GM12891 (cell line): ENCODE data around the gene PCNX2.
A peak's percentile ranks its signal among the peaks of the same experiment; 100 is the strongest.
"Not testable (repeated sequence)": the region's sequence is repeated elsewhere in the genome, so short reads cannot be mapped to it uniquely, and the experiment has no call there.

Experiments used
- DNase-seq: peaks from one replicate; pipeline ENCODE4 v3.0.0; 2011; ENCODE audit warnings: low spot score; ENCODE audit not compliant: insufficient read length
- FAIRE-seq: peaks from 2 replicates; lab custom pipeline; 2011; peaks lifted over from hg19 to GRCh38; lab: Jason Lieb, UNC
- PAX5 ChIP-seq: IDR thresholded peaks from 2 replicates; pipeline ENCODE4 v1.6.1; 2011; ENCODE audit warnings: low read length, moderate library complexity, mild to moderate bottlenecking; ENCODE audit not compliant: insufficient read depth, severe bottlenecking
- POLR2A ChIP-seq: IDR thresholded peaks from 2 replicates; pipeline ENCODE4 v1.6.1; 2011; ENCODE audit warnings: low read depth, low read length, control low read depth
- POLR2AphosphoS5 ChIP-seq: IDR thresholded peaks from 2 replicates; pipeline ENCODE4 v1.6.1; 2011; ENCODE audit warnings: low read depth, low read length, control low read depth
- POU2F2 ChIP-seq: IDR thresholded peaks from 2 replicates; pipeline ENCODE4 v1.6.1; 2011; ENCODE audit warnings: low read depth, mild to moderate bottlenecking, control low read depth, low read length, moderate library complexity
- SPI1 ChIP-seq: IDR thresholded peaks from 2 replicates; pipeline ENCODE4 v1.6.1; 2011; ENCODE audit warnings: low read depth, low read length, control low read depth
- TAF1 ChIP-seq: IDR thresholded peaks from 2 replicates; pipeline ENCODE4 v1.6.1; 2011; ENCODE audit warnings: low read depth, low read length, control low read depth

Gene PCNX2

DNA sequence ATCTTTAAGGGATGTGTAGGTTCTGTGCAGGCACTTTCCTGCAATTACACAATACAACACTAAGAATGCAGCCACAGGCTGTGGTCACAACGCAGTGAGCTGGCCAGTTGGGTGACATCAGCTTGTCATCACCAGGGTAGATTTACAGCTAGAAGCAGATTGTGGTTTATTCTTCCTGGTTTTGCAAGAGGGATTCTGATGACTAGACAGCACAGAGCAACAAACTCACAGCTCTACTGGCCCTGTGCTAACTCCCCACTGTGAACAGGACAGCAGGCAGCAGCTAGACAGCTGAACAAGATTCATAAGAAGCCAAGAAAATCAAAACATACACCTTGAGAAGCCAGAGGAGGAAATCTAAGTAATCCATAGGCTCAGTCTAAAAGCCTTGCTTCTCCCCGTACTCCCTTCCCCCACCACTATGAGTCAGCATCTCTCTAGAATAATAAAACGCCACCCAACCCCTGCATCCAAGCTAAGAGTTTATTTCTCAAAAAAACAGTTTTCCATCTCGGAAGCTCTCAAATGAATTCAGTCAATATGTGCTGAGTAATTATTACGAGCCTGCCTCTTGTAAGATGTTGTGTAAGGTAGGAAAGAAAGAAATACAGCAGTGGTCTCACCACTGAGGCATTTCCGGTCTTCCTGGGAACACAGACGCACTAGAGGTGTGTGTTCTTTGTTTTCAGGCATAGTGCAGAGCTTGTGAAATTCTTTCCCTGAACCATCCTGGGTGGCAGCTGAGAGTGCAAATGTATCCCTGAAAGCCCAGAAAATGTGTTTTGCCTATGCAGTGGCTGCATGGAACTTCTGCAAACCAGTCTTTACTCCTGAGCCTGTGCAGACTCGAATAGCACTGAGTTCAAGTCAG, 182.3 kb downstream of the PCNX2 start:
- no peak for TF ChIP-seq PAX5
- no peak for TF ChIP-seq SPI1
- peak; percentile 14; the same call in 1 of the 2 replicates for TF ChIP-seq TAF1
- TF ChIP-seq POLR2A, result no peak
- no peak for TF ChIP-seq POU2F2
- no peak for DNase-seq
- FAIRE-seq, result peak; percentile 87

DNA sequence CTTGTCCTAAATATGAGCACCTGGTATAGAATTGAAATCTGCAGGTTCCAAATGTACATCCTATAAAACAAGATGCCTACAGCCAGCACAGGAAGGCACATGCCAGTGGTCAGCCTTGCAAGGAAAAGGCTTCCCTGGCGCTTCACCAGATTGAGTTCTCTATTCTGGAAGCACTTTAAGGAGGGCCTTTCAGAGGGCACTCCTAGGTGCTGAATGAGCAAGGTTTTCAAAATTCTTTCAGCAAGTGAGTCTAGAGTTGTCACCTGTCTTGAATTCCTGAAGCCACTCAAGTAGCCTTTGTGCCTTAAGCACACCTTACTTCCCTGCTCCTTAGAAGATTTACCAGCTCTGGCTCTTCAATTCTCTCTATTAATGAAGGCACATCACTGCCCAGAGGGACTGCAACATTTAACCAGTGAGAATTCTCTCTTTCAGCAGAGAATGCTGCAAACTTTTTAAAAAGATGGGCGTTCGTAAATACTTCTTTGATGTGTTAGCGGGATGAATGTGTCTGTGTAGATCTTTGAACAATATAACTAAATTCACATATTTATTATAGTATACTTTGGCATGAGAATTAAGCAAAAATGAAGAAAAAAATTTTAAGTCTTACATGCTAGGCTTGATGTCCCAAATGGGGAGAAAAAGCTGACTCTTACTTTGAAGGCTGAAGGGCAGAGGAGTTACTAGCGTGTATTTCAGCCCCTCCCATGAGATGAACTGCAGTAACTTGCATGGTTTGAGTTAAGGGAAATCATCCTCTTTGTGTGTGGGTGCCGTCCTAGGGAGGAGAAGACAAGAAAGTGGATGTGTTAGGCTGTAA, 183.1 kb downstream of the PCNX2 start:
- FAIRE-seq (no peak), DNase-seq (no peak)
- TF ChIP-seq TAF1 (no peak), PAX5 (no peak), SPI1 (no peak), POLR2AphosphoS5 (no peak), POU2F2 (no peak)

DNA sequence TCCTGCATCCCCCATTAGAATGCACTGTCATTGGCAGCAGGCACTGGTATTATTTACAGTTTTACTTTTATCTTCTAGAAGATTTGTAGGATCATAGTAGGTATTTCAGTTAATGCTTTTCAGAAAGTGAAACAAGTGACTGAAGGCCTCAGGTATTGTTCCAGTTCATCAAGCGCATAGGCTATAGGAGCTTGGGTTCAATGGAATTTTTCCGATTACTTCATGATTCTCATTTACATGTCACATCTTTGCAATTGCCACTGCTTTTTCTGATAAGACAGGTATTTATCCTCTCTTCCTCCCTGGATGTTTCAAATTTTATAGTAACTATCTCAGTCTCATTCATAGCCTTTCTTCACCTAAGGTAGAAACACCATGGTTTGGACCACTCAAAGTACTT, 183.8 kb downstream of the PCNX2 start:
- FAIRE-seq (no peak), DNase-seq (no peak)
- no peak for TF ChIP-seq POU2F2
- no peak for TF ChIP-seq PAX5
- TF ChIP-seq SPI1, result no peak
- no peak for TF ChIP-seq POLR2A
- no peak for TF ChIP-seq POLR2AphosphoS5
- TF ChIP-seq TAF1, result no peak

DNA sequence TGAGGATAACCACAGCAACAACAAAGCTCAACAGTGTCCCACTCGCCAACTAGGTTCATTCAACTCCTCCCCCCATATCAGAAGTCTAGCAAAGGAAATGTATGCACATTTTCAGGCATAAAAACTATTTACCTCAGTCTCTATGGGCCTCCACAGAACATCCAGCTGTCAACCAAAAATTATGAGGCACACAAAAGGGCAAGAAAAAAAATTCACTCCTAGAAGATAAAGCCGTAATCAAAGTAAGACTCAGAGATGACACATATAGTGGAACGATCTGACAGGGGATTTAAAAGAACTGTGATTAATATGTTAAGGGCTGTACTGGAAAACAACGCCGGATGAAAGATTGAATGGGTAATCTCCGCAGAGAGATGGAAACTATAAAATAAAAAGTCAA, 186.4 kb downstream of the PCNX2 start:
- DNase-seq (no peak), FAIRE-seq (no peak)
- no peak for TF ChIP-seq TAF1
- TF ChIP-seq POU2F2, result no peak
- TF ChIP-seq SPI1, result no peak
- no peak for TF ChIP-seq POLR2A

DNA sequence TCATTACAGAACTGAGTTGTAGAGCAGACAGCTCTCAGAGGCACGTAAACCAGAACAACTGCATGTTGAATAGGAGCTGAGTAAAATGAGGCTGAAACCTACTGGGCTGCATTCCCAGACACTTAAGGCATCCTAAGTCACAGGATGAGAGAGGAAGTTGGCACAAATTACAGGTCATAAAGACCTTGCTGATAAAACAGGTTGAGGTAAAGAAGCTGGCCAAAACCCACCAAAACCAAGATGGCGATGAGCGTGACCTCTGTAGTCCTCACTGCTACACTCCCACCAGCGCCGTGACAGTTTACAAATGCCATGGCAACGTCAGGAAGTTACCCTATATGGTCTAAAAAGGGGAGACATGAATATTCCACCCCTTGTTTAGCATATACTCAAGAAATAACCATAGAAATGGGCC, 187.8 kb downstream of the PCNX2 start:
- DNase-seq, FAIRE-seq: not testable (repeated sequence)

DNA sequence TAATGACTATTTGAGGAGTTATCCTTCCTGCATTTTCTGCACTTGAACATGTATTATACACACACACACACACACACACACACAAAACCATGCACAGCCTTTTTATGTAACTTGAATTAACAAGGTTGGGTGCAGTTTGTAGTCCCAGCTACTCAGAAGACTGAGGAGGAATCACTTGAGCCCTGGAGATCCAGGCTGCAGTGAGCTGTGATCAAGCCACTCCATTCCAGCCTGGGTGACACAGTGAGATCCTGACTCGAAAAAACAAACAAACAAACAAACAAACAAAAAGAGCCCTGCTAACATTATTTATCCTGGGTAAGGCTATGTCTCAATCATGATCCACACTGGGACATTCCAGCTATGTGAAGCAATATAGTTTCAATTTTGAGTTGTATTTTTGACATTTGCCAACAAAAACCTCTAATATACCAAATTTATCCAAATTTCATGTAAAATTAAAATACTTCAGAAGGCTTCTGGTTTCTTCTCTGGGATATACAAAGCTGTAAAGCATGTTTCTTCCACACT, 188.3 kb downstream of the PCNX2 start:
- no peak for FAIRE-seq
- no peak for TF ChIP-seq POLR2A
- TF ChIP-seq POU2F2, result no peak
- TF ChIP-seq SPI1, result no peak
- no peak for TF ChIP-seq PAX5
- no peak for TF ChIP-seq TAF1
- DNase-seq, result no peak

DNA sequence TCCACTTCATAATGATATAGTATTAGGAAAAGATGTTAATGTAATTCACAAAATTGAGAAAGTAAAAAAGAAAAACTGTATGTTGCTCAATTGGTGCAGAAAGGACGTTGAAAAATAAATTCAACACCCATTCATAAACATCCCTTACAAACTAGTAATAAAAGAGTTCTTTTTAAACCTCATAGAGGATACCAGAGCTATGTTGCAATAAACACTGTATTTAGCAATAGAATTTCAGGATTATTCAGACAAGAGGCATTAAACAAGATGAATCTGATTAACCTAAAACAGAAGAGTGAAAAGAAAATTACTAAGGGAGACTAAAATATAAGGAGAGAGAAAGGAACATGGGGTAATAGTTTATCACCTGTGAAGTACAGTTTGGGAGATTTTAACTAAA, 190.3 kb downstream of the PCNX2 start:
- FAIRE-seq (no peak), DNase-seq (no peak)
- no peak for TF ChIP-seq POLR2AphosphoS5

DNA sequence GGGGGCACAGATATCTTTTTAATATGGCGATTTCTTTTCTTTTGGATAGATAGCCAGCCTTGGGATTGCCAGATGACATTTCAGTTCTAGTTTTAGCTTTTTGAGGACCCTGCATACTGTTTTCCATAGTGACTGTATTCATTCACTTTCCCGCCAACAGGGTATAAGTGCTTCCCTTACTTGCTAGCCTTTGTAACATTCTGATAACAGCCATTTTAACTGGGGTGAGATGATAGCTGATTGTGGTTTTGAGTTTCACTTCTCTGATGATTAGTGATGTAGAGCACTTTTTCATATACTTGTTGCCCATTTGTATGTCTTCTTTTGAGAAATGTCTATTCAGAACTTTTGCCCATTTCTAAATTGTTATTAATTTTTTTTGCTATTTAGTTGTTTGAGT, 193.2 kb downstream of the PCNX2 start:
- TF ChIP-seq SPI1 (no peak), POLR2AphosphoS5 (no peak)
- FAIRE-seq (peak; percentile 16), DNase-seq (no peak)

DNA sequence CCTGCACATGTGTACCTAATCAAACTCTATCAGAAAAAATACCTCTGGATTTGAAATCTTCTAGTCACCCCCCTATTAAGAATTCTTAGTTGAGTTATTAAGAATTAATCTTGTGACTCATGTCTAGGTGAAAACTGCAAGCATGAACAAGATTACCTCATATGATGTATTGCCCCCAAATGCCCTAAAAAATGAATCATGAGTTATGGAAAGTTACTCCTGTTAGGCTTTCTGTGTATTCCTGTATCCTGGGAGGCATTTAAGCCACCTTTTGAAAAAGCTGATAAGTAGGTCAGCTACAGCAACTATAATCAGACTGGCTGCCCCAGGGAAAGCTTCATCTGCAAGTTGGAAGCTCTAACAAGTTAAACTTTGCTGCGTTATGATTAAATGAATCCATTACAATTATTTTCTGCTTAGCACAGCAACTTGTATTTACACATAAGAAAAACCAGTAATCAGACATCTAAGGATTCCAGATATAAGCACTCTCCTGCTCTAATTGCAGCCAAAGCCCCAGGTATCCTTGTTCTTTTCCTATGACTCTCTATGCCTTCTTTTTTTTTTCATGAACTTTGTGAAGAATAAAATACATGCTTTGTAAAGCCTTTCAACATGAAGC, 197.5 kb downstream of the PCNX2 start:
- no peak for DNase-seq
- no peak for FAIRE-seq
- no peak for TF ChIP-seq TAF1
- no peak for TF ChIP-seq PAX5

DNA sequence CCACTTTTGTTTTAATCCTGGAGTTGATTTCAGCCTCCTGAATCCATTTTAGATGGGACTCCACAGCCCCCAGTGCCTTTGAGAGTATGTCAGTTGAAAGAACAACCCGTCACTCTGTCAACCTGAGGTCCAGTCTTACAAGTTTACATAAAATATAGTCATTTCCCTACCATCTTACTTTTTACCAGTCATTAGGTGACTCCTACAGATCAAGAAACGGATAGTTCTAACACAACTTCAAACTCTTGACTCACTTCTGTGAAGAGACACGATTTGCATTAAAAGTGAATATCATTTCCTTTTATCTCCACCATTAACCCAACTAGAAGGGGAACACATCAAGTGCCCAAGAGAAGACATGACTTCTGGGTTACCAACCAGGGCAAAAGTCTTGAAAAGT, 198.0 kb downstream of the PCNX2 start:
- DNase-seq (no peak), FAIRE-seq (no peak)
- no peak for TF ChIP-seq POU2F2
- no peak for TF ChIP-seq TAF1
- no peak for TF ChIP-seq PAX5
- no peak for TF ChIP-seq SPI1
